NCI-H1105 (cell line): ENCODE results near the gene CIT.
"Not testable (repeated sequence)": the region's sequence is repeated elsewhere in the genome, so short reads cannot be mapped to it uniquely, and the experiment has no call there.

Experiments used
- DNase-seq: peaks from one replicate; lab custom pipeline; 2025; lab: John Stamatoyannopoulos, UW

Gene CIT

DNA sequence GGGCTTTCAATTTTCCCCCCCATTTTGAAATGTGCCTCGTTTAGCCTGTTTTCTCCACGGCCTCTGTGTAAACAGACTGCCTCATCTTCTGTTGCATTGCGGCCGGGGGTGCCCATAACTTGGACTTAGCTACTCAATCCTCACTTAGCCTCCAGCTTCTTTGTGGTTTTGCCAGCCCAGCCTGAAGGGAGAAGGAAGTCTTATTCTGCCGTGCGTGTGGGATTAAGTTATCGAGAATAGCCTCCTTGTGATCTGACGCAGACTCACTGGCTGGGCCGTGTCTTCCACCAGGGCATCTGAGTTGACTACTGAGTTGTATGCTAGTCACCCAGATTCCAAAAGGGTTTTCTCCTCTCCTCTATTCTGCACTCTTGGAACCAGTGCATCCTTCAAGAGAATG, 201.1 kb downstream of the CIT start:
- no peak for DNase-seq

DNA sequence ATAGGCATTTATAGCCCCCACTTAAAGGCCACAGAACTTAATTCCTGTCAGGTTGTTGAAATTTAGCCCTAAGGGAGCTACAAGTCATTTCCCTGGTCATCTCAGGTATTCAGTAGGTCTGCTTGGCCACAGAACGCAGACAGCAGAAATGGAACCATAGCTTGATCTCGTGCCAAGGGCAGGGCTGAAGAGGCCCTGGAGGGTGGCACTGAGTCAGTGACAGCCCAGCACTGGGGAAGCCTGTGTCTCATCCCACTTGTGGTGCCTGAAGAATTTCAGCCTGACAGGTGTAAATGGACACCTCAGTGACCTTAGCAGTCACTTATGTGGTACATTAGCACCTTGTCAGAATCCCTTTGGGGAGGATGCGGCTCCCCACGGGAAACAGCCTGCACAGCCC, 202.6 kb downstream of the CIT start:
- DNase-seq: no peak

DNA sequence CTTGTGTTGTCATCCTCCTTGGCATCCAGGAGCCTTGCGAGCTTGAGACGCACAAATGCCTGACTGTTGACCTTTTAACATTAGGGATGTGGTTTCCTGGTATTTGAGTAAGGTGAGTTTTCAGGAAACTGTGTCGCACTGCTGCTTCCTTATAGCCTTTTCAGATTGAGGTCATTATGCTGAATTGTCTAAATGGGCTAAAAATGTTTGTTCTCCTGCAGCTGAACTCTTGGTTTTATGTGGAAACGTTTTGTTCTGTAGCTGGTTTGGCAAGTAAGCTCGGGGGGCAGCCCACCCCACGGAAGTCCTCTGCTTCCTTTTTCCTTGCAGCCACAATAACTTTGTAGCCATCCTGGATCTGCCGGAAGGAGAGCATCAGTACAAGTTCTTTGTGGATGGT, 203.5 kb downstream of the CIT start:
- no peak for DNase-seq

DNA sequence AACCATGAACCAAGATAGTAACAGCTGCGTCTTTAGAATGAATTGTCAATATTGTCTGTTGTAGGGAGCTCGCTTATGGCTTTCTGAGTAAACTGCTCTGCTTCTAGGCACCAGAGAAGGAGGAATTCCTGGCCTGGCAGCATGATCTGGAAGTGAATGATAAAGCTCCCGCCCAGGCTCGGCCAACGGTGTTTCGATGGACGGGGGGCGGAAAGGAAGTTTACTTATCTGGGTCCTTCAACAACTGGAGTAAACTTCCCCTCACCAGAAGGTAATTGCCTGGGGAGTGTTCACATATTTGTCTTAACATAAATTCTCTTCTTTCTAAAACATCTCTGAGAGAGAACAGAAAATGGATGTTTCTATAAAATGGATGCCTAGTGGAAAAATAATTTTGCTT, 204.9 kb downstream of the CIT start:
- no peak for DNase-seq

DNA sequence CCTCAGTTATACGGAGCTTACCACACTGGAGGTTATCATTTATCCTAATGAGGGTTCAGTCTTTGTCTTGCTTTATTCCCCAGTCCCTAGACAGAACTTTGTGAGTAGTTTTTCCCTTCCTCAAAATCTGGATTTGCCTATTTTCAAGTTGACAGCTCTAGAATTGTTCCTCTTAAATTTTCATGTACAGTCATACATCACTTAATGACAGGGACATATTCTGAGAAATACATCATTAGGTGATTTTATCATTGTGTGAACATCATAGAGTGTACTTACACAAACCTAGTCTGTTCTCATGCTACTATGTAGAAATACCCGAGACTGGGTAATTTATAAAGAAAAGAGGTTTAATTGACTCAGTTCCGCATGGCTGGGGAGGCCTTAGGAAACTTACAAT, 206.1 kb downstream of the CIT start:
- DNase-seq: no peak

DNA sequence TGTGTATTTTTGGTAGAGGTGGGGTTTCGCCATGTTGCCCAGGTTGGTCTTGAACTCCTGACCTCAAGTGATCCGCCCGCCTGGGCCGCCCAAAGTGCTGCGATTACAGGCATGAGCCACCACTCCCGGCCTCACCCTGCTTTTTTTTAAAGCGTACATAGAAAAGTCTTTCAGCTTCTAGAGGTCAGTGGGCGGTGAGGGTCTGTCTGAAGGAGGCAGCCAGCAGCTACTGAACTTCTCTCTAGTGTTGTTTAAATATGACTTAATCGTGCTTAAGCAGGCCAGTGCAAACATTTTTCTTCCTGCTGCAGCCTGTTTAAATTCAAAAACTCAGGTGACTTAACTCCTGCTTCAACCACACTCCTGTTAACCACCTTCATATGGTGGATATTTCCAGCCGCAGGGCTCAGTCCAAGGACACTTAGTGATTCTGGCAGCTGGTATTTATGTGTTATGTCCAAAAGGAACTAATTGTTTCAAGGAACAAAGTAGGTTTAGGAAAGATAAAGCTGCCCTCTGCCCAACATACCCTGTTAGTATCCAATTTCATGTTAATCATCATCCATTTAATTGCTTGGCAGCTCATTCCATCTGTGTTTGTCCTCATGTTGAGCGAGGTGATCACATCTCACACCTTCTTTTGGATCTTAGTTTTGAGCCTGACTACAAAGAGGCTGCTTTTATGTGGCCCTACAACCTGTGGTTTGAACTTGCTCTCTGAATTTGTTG, 207.2 kb downstream of the CIT start:
- no peak for DNase-seq

DNA sequence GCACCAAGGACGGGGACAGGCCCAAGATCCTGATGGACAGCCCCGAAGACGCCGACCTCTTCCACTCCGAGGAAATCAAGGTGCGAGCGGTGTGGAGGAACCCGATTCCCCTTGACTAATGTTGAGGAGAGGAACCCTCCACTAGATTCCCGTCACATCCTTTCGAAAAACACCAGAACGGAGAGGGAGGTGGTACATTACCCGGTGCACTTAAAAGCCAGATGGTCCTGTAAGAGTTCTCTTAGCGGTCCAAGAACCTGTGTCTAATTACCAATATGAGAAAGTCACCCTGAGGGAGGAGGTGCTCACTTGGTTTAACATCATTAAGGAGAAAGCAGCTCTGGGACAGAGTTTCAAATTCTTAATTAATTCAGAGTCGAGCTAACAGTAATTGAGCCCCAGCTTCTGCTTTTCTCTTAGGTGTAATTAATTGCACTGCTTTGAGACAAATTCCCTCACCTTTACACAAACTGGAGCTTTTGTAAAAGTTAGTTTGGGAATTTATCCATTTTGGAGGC, 208.7 kb downstream of the CIT start:
- DNase-seq: no peak

DNA sequence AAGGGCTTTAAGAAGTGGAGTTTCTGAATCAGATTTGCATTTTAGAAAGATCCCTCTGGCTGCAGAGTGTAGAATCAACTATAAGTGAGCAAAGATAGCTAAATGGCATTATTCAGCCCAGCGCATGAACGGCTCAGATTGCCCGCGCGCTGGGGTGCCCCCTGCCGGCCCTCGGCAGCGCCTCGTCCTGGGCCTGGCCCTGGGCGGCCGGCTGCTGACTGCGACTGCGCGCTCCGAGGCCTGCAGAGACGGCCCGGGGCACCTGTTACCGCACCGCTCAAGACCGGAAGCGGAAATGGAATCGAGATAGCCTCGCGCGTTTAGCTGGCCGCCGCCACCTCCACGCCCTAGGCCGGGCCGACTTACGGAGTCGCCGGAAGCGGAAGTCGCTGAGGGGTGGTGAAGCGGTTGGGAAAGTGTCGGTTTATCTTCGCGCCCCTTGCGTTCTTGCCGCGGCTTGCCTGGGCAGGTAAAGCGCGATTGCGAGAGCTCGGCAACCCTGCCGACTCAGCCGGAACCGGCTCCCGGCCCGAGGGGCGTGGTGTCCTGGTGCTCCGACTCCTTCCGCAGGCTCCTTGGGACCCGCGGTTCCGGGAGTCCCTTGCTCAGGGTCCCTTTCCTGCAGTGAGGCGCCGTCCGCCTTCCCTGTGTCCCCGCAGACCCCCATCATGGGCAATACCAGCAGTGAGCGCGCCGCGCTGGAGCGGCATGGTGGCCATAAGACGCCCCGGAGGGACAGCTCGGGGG, 209.4 kb downstream of the CIT start, which contains the start of gene PRKAB1:
PRKAB1 (plus strand) TSS at position 557 of the 747 bp plus-strand sequence; CDS start at position 669, 112 bp downstream.
- peak; percentile 99 for DNase-seq

DNA sequence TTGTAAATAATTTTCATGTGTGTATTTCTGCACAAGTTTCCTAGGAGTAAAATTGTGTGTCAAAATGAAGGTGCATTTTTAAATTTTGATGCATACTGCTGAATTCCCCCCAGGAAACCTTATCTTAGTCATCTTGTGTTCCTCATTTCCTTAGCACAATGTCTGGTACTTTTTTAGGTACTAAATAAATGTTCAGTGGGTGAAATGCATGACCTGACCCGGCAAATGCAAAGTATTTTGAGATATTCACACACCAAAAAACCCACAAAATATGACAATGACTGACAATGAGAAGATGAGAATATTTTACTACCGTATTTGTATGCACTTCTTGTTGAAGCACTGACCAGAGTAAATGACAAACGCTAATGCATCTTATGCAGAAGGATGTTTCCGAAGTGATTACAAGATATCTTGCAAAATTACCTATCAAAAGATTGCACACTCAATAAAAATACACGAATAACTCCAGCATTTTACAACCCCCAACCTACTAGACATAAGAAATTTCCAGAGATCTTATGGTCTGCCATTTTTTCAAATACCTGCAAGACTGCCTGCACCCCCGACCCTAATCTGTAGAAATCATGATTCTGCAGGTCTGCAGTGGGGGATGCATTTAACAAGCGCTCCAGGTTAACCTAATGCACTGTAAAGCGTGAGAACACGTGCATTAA, 210.1 kb downstream of the CIT start:
- no peak for DNase-seq

DNA sequence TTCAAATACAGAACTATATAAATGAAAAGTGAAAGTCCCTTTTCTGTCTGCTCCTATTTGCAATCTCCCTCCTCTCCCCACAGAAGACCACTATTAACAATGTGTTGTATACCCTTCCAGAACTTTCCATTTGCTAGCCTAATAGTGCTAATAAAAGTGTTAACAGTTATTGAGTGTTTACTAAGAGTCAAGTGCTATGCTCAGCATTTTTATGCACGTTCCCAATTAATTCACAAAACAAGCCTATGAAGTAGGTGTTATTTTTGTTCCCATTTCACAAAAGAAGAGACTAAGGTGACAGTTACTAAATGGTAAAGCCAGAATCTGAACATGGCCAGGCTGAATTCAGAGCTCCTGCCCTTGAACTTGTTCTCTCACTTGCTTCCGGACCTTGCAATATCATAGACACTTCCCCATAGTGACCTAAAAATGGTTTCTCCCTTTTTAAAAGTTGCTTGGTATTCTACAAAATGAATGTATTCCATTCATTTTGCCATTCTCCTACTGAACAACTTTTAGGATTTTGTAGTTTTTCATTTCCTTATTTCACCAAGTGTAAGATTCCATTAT, 210.8 kb downstream of the CIT start:
- DNase-seq: no peak

DNA sequence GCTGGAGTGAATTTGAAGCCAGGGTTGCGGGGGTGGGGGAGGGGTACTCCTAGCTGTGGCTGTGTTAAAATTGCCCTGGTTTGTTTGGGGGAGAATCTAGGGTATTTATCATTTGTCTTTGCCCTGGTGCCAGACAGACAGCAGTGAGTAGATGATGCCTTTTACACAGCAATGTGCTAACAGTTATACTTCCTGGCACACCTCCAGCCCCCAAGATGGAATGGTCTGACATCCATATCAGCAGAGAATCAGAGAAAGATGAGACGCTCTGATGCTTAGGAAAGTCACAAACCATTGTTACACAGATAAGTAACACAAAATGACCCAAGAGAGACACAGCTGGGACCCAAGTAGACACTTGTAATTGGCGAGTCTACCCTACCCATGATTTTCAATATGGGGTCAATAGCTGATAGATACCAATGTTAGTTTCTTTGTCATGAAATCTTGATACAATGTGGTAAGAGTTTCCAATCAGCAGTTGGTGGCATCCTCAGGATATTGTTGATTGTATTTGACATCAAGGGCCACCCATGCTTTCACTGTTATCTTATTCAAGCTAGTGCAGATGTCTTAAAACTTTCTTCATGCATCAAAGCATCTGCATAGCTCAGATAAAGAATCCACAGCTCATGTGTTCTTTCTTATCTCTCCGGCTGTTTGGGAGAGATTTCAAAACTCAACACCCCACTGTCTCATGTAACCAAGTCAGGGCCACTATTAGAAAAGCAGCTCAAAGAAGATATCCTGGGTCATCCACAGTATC, 211.8 kb downstream of the CIT start:
- no peak for DNase-seq

DNA sequence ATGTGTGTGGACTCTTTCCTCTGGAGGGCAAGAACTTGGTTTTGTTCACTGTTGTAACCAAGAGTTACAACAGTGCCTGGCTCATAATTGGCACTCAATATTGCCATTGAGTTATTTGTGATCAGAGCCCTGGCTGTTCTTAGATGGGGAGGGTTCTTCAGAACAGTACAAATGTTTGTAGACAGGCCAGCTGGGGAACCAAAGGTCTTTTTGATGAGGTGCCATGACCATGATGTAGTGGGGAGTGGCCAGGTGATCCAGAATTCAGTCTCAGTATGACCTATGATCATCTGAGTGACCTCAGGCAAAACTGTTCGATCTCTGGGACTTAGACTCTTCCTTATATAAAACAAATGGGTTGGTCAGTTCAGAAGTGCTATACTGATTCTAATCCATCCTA, 212.5 kb downstream of the CIT start:
- no peak for DNase-seq

DNA sequence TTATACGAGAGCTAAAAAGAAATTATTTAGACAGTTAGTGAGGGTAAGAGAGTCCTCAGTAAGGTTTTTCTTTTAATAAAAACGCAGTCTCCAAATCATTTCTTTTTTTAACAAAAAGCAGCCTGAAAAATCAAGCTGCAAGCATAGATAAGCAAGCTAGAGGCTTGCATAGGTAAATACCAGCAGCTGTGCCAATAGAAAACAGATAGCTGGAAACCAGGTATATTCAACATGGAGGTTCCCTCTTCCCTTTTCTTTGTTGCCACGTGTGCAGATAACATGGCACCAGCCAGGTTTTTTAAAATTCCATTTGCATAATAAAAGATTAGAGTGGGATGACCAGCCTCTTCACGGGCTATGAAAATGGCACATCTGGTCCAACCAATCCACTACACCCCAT, 215.2 kb downstream of the CIT start:
- no peak for DNase-seq

DNA sequence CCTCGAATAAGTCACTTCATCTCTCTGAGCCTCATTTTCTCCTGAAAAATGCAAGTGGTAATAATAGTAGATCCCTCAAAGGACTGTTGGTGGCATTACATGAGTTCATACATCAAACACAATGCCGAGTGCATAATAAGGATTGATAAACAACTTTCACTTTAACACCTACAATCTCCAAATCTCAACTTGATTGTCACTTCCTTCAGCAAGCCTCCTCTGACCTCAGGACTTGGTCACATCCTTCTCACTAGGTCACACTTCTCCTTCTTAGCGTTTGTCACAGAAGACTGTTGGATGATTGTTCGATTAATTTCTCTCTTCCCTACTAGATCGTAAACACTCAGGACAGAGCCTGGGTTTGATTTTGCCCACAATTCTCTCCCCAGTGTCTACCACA, 217.0 kb downstream of the CIT start:
- DNase-seq: no peak

DNA sequence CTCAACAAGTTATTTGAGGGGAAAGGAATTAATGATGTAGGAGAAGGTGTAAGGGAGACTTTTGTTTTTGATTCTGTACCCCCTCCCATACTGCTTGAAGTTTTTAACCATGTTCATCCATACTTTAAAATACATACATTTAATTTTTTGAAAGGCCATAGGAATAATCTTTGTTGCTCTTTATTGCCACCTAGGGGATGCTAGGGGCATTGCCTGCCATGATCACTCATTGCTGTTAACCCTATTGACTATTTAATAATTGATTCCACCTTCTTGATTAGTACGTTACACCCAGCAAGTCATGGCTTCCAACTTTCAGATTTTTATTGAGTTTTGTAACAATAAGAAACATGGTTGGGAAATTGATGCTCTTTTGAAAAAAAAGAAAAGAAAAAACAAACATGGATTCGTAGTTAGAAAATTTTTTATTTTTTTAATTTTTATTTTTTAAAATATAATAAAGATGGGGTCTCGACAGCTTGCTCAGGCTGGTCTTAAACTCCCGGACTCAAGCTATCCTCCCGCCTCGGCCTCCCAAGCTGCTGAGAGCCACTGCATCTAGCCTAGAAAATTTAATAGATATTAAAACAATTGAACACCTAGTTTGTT, 217.7 kb downstream of the CIT start:
- peak; percentile 9 for DNase-seq

DNA sequence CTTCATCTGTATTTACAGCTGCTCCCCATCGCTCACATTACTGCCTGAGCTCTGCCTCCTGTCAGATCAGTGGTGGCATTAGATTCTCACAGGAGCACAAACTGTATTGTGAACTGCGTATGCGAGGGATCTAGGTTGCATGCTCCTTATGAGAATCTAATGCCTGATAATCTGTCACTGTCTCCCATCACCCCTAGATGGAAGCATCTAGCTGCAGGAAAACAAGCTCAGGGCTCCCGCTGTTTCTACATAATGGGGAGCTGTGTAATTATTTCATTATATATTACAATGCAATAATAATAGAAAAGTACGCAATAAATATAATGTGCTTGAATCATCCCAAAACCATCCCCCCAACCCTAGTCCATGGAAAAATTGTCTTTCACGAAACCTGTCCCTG, 219.0 kb downstream of the CIT start:
- not testable (repeated sequence) for DNase-seq

DNA sequence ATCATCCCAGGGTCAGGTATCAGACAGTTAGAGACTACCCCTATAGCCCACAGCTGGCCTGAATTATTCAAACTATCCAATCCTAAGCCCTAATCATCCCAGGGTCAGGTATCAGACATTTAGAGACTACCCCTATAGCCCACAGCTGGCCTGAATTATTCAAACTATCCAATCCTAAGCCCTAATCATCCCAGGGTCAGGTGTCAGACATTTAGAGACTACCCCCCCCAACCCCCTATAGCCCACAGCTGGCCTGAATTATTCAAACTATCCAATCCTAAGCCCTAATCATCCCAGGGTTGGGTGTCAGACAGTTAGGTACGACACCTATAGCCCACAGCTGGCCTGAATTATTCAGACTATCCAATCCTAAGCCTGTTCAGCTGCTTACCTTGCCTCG, 220.1 kb downstream of the CIT start:
- DNase-seq: not testable (repeated sequence)

DNA sequence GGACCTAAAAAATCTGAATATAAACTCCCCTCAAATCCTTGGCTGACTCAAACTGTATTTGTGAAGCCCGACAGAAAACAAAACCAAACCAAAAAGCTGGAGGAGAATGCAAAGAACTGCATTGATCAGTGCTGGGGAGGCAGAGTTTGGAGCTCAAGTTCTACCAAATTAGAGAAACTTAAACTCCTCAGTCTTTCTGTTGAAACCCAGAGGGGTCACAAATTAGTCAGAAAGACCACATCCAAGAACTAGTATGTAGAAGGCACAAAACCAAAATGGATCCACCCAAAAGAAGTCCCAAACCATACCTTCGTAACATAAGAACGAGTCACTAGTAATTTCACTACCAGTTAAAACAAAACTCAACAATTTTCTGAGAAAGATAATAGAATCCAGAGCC, 224.5 kb downstream of the CIT start:
- DNase-seq: no peak

DNA sequence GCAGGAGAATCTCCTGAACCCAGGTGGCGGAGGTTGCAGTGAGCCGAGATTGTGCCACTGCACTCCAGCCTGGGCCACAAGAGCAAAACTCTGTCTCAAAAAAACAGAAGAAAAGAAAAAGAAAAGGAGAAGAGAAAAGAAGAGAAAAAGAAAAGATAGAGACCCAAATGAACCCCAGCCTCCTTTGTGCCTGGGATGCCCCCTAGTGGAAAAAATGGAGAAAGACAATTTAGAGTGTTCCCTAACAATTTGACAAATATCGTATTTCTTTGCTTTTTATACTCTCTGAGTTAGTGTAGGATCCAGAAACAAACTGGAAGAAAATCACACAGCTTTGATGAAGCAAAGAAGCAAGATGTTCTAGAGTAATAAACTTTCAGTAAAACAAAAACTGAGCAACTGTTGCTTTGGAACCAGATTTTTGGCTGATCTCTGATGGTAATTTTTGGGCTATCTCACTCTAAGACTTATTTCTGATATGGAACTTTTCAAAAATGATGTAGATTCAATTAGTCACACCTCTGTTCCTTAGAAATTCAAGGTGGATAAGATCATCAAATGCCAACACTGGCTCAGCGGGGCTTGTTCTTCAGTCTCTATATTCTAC, 227.8 kb downstream of the CIT start:
- DNase-seq: peak; percentile 11

DNA sequence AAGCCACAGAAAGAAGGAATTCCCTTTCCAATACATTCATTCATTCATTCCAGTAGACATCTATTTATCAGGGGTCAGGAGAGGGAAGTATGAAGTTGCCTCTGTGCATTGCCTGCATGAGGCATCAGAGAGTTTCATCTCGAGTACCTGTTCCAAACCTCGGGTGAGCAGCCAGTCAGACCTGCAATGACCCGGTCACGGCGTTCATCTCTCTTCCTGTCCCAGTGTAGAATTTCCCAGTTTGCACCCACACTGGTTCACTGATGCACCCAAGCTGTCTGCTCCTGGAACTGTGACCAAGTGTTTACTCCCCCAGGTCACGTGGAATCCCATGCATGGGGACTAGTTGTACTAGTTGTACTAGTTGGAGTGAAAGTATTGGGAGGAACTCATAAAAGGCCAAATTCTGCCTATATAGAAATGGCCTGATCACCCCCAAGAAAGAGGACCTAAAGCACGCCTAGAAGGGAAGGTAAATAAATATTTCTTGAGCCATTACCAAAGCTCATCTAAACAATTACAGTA, 231.5 kb downstream of the CIT start:
- no peak for DNase-seq

DNA sequence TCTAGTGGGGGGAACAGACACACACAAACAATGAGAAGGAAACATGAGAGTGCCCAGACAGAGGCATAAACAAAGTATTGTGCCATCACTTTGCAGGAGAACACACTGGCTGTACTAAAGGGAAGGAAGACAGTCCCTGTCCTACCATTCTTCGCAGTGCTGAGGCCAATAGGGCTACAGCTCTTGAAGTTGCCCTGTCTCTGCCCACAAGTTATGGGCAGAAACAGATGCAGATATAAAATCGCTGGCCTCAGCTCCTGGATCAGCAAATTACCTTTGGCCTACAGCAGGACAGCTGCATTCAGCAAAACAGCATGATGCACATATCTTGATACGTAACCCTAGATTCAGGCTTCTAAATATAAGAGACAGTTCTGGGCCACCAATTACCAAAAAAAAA, 232.2 kb downstream of the CIT start:
- DNase-seq: no peak
